HepG2 (cell line): ENCODE data around the gene SLC23A2. TPM values are rescaled to one million over a fixed set of nuclear protein-coding genes. Genes with fewer than 3 reads are reported as not detected.

Experiments
- CEBPG ChIP-seq: IDR thresholded peaks from 2 replicates; pipeline ENCODE4 v1.6.1; 2016
- DPF2 ChIP-seq: sonication (generic); formaldehyde crosslinking; IDR thresholded peaks from 2 replicates; pipeline ENCODE4 v1.4.0; 2020; ENCODE audit warnings: mild to moderate bottlenecking, low read depth, missing genetic modification reagents, borderline replicate concordance
- ELF3 ChIP-seq: IDR thresholded peaks from 2 replicates; pipeline ENCODE4 v1.6.1; 2016; ENCODE audit warnings: missing genetic modification reagents, missing compliant biosample characterization
- GATAD1 ChIP-seq: IDR thresholded peaks from 2 replicates; pipeline ENCODE4 v1.6.1; 2016; ENCODE audit warnings: missing genetic modification reagents, missing compliant biosample characterization
- GATAD2A ChIP-seq: IDR thresholded peaks from 2 replicates; pipeline ENCODE4 v1.6.1; 2016
- GMEB1 ChIP-seq: sonication (generic); formaldehyde crosslinking; IDR thresholded peaks from 2 replicates; pipeline ENCODE4 v1.5.1; 2020; ENCODE audit warnings: missing genetic modification reagents, mild to moderate bottlenecking, borderline replicate concordance
- JUN ChIP-seq: sonication (generic); formaldehyde crosslinking; IDR thresholded peaks from 2 replicates; pipeline ENCODE4 v1.4.0; 2020; ENCODE audit warnings: mild to moderate bottlenecking, missing genetic modification reagents
- KDM6A ChIP-seq: IDR thresholded peaks from 2 replicates; pipeline ENCODE4 v1.6.1; 2016; ENCODE audit warnings: low read depth
- MIXL1 ChIP-seq: IDR thresholded peaks from 2 replicates; pipeline ENCODE4 v1.6.1; 2016
- SAP130 ChIP-seq: IDR thresholded peaks from 2 replicates; pipeline ENCODE4 v1.6.1; 2016; ENCODE audit warnings: low read depth
- SKI ChIP-seq: fragments of 450-650 bp; IDR thresholded peaks from one replicate; pipeline ENCODE4 v1.6.1; 2018; ENCODE audit warnings: mild to moderate bottlenecking; ENCODE audit not compliant: partially characterized antibody
- SMARCC2 ChIP-seq: fragments of 450-650 bp; IDR thresholded peaks from 2 replicates; pipeline ENCODE4 v1.6.1; 2017; ENCODE audit warnings: antibody characterized with exemption, mild to moderate bottlenecking
- SP5 ChIP-seq: IDR thresholded peaks from 2 replicates; pipeline ENCODE4 v1.6.1; 2016; ENCODE audit warnings: low read depth, borderline replicate concordance
- ZBTB40 ChIP-seq, 2 experiments: fragments of 450-650 bp in 1 of 2; sonication (generic) in 1 of 2; formaldehyde crosslinking in 1 of 2; IDR thresholded peaks; 2 replicates each; pipeline versions ENCODE4 v1.6.1 to v1.8.0; 2016 to 2022; ENCODE audit warnings: antibody characterized with exemption in 1 of 2, mild to moderate bottlenecking in 1 of 2, missing genetic modification reagents in 1 of 2
- ZBTB44 ChIP-seq: sonication (generic); formaldehyde crosslinking; IDR thresholded peaks from 2 replicates; pipeline ENCODE4 v1.4.0; 2020; ENCODE audit warnings: missing genetic modification reagents
- ZBTB7B ChIP-seq: sonication (generic); formaldehyde crosslinking; IDR thresholded peaks from 2 replicates; pipeline ENCODE4 v1.4.0; 2020; ENCODE audit warnings: missing genetic modification reagents
- ZNF430 ChIP-seq: sonication (generic); formaldehyde crosslinking; IDR thresholded peaks from 2 replicates; pipeline ENCODE4 v1.9.0; 2021; ENCODE audit warnings: mild to moderate bottlenecking, missing genetic modification reagents
- ZNF652 ChIP-seq: IDR thresholded peaks from 2 replicates; pipeline ENCODE4 v1.6.1; 2016; ENCODE audit warnings: low read depth, borderline replicate concordance
- polyA plus RNA-seq, 8 experiments: library from polyadenylated mRNA; depleted of rRNA in 3 of 8; stranded (reverse) in 7 of 8; unstranded in 1 of 8; fragments of >200 nt; fragmentation: Illumina TruSeq in 4 of 8; extraction: Trizol in 4 of 8; gene quantifications; 2 replicates each; pipeline versions ENCODE4 v1.2.1 to v1.2.3, GENCODE V29; 2011 to 2016; ENCODE audit warnings: low read depth in 4 of 8, missing spikeins in 1 of 8, mixed read lengths in 1 of 8; ENCODE audit not compliant: insufficient read depth in 1 of 8
- total RNA-seq, 5 experiments: library from RNA; depleted of rRNA; stranded (reverse); fragments of >200 nt; fragmentation: Illumina TruSeq; extraction: Trizol; gene quantifications; 2 replicates each; pipeline ENCODE4 v1.2.3, GENCODE V29; 2016; ENCODE audit warnings: low read depth in 1 of 5

SLC23A2 gene
- total and polyA plus RNA-seq, 2 of the 13 experiments (the other 11 are each of a cell fraction or from before 2014, with no cell fraction given) = 42.2 to 51.2 TPM

GRCh38 chr20:5028258-5029059, 27.1 kb upstream of the SLC23A2 start (continued):
- TF ChIP-seq GATAD2A (CRISPR knock-in tag) (peak; percentile 96), JUN (peak; percentile 68; the same call in 1 of the 2 replicates), SAP130 (0 out of 2 replicates have a peak, but pooled peaks have one; percentile 54), SKI (peak; percentile 68), KDM6A (CRISPR knock-in tag) (peak; percentile 88), DPF2 (CRISPR knock-in tag) (peak; percentile 78; the same call in 1 of the 2 replicates), GATAD1 (peak; percentile 31; the same call in 1 of the 2 replicates), ZNF652 (peak; percentile 74), ZBTB44 (CRISPR knock-in tag) (0 out of 2 replicates have a peak, but pooled peaks have one; percentile 33), ZBTB40 (IDR thresholded peaks at IDR 0.05) (peak; percentile 95), ZBTB40 (CRISPR knock-in tag; IDR thresholded peaks at IDR 0.05) (0 out of 2 replicates have a peak, but pooled peaks have one; percentile 41), ZNF430 (CRISPR knock-in tag) (0 out of 2 replicates have a peak, but pooled peaks have one; percentile 33), ELF3 (peak; percentile 46; the same call in 1 of the 2 replicates), CEBPG (CRISPR knock-in tag) (peak; percentile 95), SMARCC2 (0 out of 2 replicates have a peak, but pooled peaks have one; percentile 44), MIXL1 (CRISPR knock-in tag) (peak; percentile 70; the same call in 1 of the 2 replicates), GMEB1 (CRISPR knock-in tag) (peak; percentile 25; the same call in 1 of the 2 replicates), ZBTB7B (CRISPR knock-in tag) (0 out of 2 replicates have a peak, but pooled peaks have one; percentile 43), SP5 (CRISPR knock-in tag) (peak; percentile 57)
